ENCODE results near the gene CD44.

DNA sequence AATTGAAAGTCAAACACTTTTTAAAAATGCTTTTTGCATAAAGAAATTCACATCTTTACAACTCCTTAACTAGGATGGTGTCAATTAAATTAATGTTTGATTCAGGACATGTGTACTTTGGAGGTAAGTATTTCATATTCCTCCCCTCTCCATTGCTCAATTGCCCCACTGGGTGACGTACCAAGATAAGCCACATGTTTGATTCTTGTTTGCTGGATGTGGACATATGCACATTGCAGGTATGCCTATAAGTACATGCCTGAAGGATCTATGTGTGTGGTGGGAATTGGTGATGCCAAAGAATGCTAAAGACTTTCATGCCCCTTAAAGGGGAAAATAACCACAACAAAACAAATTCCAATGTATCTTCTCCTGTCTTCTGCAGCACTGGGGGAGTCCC lies 5.8 kb downstream of the CD44 start:
- TF ChIP-seq, protein P1, sequence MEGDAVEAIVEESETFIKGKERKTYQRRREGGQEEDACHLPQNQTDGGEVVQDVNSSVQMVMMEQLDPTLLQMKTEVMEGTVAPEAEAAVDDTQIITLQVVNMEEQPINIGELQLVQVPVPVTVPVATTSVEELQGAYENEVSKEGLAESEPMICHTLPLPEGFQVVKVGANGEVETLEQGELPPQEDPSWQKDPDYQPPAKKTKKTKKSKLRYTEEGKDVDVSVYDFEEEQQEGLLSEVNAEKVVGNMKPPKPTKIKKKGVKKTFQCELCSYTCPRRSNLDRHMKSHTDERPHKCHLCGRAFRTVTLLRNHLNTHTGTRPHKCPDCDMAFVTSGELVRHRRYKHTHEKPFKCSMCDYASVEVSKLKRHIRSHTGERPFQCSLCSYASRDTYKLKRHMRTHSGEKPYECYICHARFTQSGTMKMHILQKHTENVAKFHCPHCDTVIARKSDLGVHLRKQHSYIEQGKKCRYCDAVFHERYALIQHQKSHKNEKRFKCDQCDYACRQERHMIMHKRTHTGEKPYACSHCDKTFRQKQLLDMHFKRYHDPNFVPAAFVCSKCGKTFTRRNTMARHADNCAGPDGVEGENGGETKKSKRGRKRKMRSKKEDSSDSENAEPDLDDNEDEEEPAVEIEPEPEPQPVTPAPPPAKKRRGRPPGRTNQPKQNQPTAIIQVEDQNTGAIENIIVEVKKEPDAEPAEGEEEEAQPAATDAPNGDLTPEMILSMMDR (IDR thresholded peaks at IDR 0.05) = no peak
- TF ChIP-seq SMC3 (IDR thresholded peaks at IDR 0.05; ENCODE audit: low read depth, low read length) (no peak), POLR2AphosphoS5 (IDR thresholded peaks at IDR 0.05; ENCODE audit: low read depth, low read length) (no peak), MXI1 (IDR thresholded peaks at IDR 0.05; ENCODE audit: low read depth, low read length) (no peak), RAD21 (IDR thresholded peaks at IDR 0.05; ENCODE audit: low read length) (no peak), EP300 (IDR thresholded peaks at IDR 0.05; ENCODE audit: borderline replicate concordance in 1 of 2, low read depth in 1 of 2, low read length in 1 of 2) (no peak), YY1 (IDR thresholded peaks at IDR 0.05; ENCODE audit: low read depth) (no peak), TEAD4 (IDR thresholded peaks at IDR 0.05; ENCODE audit: borderline replicate concordance, insufficient read depth) (no peak), TAF1 (IDR thresholded peaks at IDR 0.05; ENCODE audit: borderline replicate concordance, low read depth, low read length) (no peak)
- TF ChIP-seq, protein P2, sequence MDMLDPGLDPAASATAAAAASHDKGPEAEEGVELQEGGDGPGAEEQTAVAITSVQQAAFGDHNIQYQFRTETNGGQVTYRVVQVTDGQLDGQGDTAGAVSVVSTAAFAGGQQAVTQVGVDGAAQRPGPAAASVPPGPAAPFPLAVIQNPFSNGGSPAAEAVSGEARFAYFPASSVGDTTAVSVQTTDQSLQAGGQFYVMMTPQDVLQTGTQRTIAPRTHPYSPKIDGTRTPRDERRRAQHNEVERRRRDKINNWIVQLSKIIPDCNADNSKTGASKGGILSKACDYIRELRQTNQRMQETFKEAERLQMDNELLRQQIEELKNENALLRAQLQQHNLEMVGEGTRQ (IDR thresholded peaks at IDR 0.05; ENCODE audit: borderline replicate concordance, low read depth, low read length) = no peak
- TF ChIP-seq, protein P3, sequence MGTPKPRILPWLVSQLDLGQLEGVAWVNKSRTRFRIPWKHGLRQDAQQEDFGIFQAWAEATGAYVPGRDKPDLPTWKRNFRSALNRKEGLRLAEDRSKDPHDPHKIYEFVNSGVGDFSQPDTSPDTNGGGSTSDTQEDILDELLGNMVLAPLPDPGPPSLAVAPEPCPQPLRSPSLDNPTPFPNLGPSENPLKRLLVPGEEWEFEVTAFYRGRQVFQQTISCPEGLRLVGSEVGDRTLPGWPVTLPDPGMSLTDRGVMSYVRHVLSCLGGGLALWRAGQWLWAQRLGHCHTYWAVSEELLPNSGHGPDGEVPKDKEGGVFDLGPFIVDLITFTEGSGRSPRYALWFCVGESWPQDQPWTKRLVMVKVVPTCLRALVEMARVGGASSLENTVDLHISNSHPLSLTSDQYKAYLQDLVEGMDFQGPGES (IDR thresholded peaks at IDR 0.05; ENCODE audit: low read depth, low read length) = no peak
- TF ChIP-seq, protein P4, sequence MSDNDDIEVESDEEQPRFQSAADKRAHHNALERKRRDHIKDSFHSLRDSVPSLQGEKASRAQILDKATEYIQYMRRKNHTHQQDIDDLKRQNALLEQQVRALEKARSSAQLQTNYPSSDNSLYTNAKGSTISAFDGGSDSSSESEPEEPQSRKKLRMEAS (IDR thresholded peaks at IDR 0.05; ENCODE audit: low read depth) = no peak
